GM12872 (cell line): Measurements from ENCODE around the gene MTMR2.

ENCODE experiments used
- TF ChIP-seq, protein P1 (sequence below): IDR thresholded peaks from 3 replicates; pipeline ENCODE4 v1.5.1; 2011; ENCODE audit warnings: low read depth, mild to moderate bottlenecking, low read length, moderate library complexity; ENCODE audit not compliant: insufficient read depth

Gene MTMR2

DNA sequence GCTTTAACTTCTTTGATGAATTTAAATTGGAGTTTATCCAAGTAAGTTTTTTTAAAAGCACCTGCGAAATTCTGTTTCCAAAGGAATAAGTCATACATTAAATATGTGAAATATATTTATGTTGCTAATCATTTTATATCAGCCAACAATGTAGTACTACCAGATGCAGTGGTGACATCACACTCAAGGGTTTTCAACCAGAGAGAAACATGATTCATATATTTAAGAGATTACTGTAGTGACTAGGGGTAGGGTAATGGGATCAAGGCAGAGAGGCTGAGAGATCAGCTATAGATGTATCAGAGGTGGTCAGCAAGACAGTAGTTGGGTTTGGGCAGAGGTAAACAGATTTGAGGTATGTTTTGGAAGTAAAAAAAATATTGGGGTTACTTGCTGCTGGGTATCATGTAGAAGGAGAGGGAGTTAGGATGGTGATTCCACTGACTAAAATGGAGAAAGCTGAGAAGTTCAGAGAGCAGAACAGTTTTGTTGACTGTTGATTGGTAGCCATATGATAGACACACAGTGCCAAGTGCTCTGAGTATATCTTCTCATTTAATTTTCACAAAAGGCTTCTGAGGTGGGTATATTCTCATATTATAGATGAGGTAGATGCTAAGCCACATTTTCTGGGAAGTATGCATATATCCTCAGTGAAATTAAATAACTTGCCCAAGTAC is 94.2 kb downstream of the MTMR2 start:
- TF ChIP-seq, protein P1, sequence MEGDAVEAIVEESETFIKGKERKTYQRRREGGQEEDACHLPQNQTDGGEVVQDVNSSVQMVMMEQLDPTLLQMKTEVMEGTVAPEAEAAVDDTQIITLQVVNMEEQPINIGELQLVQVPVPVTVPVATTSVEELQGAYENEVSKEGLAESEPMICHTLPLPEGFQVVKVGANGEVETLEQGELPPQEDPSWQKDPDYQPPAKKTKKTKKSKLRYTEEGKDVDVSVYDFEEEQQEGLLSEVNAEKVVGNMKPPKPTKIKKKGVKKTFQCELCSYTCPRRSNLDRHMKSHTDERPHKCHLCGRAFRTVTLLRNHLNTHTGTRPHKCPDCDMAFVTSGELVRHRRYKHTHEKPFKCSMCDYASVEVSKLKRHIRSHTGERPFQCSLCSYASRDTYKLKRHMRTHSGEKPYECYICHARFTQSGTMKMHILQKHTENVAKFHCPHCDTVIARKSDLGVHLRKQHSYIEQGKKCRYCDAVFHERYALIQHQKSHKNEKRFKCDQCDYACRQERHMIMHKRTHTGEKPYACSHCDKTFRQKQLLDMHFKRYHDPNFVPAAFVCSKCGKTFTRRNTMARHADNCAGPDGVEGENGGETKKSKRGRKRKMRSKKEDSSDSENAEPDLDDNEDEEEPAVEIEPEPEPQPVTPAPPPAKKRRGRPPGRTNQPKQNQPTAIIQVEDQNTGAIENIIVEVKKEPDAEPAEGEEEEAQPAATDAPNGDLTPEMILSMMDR: no peak

- TF ChIP-seq, protein P1: no peak
These were observed 96.2 kb downstream of the MTMR2 start for GRCh38 chr11:95827696-95828095.

DNA sequence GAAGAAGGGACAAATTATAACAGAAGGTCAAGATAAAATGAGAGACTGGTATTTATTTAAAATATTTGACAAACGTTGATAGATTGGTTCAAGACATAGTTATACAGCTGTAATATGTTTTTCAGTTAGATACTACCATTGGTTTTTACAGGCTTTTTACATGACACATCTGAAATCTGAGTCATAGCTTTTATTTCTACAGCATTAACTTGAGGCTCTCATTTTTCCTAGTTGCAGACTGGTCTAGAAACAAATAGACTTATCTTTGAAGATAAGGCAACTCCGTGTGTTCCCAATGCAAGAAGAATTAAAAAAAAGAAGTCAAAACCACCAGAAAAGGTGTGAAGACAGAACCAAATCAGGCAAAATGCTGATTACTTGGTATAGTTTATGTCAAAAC is 102.3 kb downstream of the MTMR2 start:
- TF ChIP-seq, protein P1: no peak

GRCh38 chr11:95816037-95816436 is 107.9 kb downstream of the MTMR2 start:
- TF ChIP-seq, protein P1: no peak

GRCh38 chr11:95805869-95806268 is 118.0 kb downstream of the MTMR2 start:
- TF ChIP-seq, protein P1: no peak

DNA sequence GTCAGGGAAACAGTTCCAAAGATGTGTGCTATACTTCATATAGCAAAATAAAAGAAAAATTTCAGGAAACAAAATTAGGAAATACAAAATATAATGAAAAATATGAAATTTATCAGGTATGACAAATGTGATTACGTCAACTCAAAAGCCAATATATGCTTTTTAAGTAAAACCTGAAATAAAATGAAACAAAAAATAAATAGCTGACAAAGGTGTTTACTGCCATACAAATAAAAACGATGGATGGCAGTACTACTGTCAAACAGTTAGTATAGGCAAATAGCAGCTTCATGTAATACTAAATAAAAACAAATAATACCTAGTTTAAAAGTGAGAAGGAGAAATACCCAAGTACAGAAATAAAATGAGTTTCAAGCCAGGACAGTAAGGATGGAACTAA is 119.9 kb downstream of the MTMR2 start:
- TF ChIP-seq, protein P1: no peak

DNA sequence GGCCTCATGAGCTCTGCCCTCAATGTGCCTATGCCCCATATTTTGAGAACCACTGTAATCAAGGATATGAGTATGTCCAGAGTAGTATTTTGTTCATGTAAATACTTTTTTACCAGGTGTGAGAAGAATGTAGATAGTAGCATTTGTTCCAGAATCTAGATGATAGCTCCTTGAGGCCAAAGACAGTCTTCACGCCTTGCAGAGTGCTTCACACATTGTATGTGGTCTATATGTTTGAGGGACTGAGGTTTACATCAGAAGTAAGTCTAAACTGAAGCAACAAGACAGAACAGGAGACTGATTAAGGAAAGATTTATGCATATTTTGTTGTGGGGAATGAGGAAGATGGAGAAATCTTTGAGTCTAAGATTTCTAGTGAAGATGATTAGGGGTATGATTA is 121.1 kb downstream of the MTMR2 start:
- TF ChIP-seq, protein P1: no peak
